BLaER1 (cell line): Measurements from ENCODE around the gene NOC2L.
"Not testable (repeated sequence)": the region's sequence is repeated elsewhere in the genome, so short reads cannot be mapped to it uniquely, and the experiment has no call there.

Source experiments
- H3K27ac ChIP-seq: shearing (Covaris generic); formaldehyde crosslinking; 2 replicates; pipeline ENCODE4 v1.8.1; 2022
- H3K27me3 ChIP-seq: shearing (Covaris generic); formaldehyde crosslinking; 2 replicates; pipeline ENCODE4 v1.8.1; 2022
- H3K36me3 ChIP-seq: shearing (Covaris generic); formaldehyde crosslinking; 2 replicates; pipeline ENCODE4 v1.8.1; 2022
- H3K4me1 ChIP-seq: shearing (Covaris generic); formaldehyde crosslinking; 2 replicates; pipeline ENCODE4 v1.8.1; 2022
- H3K4me2 ChIP-seq: shearing (Covaris generic); formaldehyde crosslinking; 2 replicates; pipeline ENCODE4 v1.8.1; 2022
- H3K4me3 ChIP-seq: shearing (Covaris generic); formaldehyde crosslinking; 2 replicates; pipeline ENCODE4 v1.8.1; 2022
- H3K9ac ChIP-seq: shearing (Covaris generic); formaldehyde crosslinking; 2 replicates; pipeline ENCODE4 v1.8.1; 2022
- H3K9me3 ChIP-seq: shearing (Covaris generic); formaldehyde crosslinking; 2 replicates; pipeline ENCODE4 v1.8.1; 2022
- H4K20me1 ChIP-seq: shearing (Covaris generic); formaldehyde crosslinking; 2 replicates; pipeline ENCODE4 v1.8.1; 2022
- Cebpa-rat ChIP-seq: shearing (Covaris generic); IDR thresholded peaks from 2 replicates; pipeline ENCODE4 v1.8.1; 2022

NOC2L gene

DNA sequence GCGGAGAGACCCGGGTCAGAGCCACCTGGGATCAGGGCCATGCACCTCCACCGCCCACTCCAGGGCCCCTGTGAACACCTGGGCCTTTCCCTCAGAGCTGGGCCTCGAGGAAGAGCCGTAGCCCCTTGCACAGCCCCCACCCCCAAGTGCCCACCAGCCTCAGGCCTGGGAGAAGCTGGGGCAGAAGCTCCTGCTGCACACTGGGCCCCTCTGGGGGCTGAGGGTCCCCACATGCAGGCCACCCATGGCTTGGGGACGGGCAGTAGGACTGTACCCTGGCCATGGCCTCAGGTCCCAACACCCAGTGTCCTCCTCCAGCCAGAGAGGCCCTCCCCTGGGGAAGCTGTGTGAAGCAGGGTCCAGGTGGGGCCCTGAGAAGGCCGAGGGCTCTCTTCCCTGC lies 6.5 kb downstream of the NOC2L start:
- no peak overlapping the region for H3K9ac ChIP-seq
- no peak overlapping the region for H3K4me3 ChIP-seq
- no peak overlapping the region for H3K4me2 ChIP-seq
- peaks cover 24% of the 10 kb centered on the region for H3K4me1 ChIP-seq
- H4K20me1 ChIP-seq: peaks cover 99% of the 10 kb centered on the region
- H3K9me3 ChIP-seq: no peaks in the 10 kb centered on the region
- no peaks in the 10 kb centered on the region for H3K27me3 ChIP-seq
- TF ChIP-seq Cebpa-rat: no peak
- H3K27ac ChIP-seq: no peak overlapping the region
- H3K36me3 ChIP-seq: peaks cover 100% of the 10 kb centered on the region

DNA sequence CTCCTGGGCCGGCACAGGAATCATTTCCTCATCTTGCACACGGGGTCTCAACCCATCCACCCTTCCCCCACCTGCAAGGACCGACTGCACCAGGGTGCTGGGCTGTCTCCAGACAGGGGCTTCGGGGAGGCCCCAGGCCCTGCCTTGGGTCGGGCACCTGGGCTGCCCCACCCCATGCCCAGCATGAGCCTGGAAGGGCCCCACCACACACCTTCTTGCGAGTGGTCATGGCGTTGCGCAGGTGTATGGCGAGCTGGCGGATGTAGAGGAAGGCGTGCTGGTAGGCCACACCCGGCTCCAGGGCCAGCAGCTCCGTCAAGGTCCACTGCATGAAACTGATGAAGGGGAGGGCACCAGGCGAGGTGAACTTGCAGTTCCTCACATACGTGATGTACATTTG lies 6.9 kb downstream of the NOC2L start:
- TF ChIP-seq Cebpa-rat: no peak
- no peak overlapping the region for H3K9ac ChIP-seq
- no peak overlapping the region for H3K4me2 ChIP-seq
- H3K27ac ChIP-seq: no peak overlapping the region
- no peak overlapping the region for H3K4me3 ChIP-seq
- H4K20me1 ChIP-seq: peaks cover 99% of the 10 kb centered on the region
- H3K9me3 ChIP-seq: no peaks in the 10 kb centered on the region
- H3K27me3 ChIP-seq: no peaks in the 10 kb centered on the region
- H3K36me3 ChIP-seq: peaks cover 100% of the 10 kb centered on the region
- H3K4me1 ChIP-seq: peaks cover 20% of the 10 kb centered on the region

DNA sequence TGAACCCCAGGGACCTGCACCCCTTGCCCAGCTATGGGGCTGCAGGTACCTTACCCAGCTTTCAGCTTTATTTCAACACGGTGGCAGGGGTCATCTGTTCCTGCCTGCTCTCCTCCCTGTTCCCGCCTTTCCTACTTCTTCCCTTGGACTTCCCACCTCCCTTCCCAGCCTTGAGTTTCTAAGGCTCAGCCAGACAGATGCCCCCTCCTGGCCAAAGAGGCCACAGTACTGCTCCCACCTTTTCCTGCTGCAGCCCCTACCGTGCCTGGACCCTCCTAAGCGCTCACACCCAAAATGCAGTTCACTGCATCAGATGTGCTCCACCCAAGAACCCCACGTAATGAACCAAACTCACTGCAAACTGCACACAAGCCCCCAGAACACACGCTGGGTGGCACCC lies 7.7 kb downstream of the NOC2L start:
- Histone ChIP-seq H3K36me3 (peaks cover 100% of the 10 kb centered on the region), H3K4me1 (peaks cover 12% of the 10 kb centered on the region), H3K27ac (no peak overlapping the region), H3K9me3 (no peaks in the 10 kb centered on the region), H3K27me3 (no peaks in the 10 kb centered on the region), H4K20me1 (peaks cover 99% of the 10 kb centered on the region), H3K4me3 (no peak overlapping the region), H3K4me2 (no peak overlapping the region), H3K9ac (no peak overlapping the region)
- TF ChIP-seq Cebpa-rat: no peak

DNA sequence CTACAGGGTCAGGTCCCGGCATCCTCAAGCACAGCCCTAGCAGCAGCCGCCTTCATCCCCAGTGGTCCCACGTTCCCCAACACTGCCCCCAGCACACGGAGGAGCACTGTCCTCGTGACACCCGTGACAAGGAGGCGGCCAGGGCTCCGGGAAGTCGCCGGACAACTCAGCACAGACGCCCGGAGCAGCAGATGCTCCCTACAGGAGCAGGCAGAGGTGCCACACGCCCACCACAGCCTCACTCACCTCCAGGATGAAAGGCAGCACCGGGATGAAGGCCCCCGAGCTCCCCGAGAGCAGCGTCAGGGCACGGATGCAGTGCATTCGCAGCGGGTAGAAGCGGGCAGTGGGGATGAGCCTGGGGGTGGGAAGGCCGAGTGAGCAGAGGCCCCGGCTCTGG lies 8.2 kb downstream of the NOC2L start:
- no peak overlapping the region for H3K9ac ChIP-seq
- H3K36me3 ChIP-seq: peaks cover 100% of the 10 kb centered on the region
- no peak overlapping the region for H3K4me3 ChIP-seq
- no peaks in the 10 kb centered on the region for H3K9me3 ChIP-seq
- no peak for TF ChIP-seq Cebpa-rat
- no peak overlapping the region for H3K27ac ChIP-seq
- no peak overlapping the region for H3K4me2 ChIP-seq
- peaks cover 99% of the 10 kb centered on the region for H4K20me1 ChIP-seq
- peaks cover 10% of the 10 kb centered on the region for H3K4me1 ChIP-seq
- H3K27me3 ChIP-seq: no peaks in the 10 kb centered on the region

DNA sequence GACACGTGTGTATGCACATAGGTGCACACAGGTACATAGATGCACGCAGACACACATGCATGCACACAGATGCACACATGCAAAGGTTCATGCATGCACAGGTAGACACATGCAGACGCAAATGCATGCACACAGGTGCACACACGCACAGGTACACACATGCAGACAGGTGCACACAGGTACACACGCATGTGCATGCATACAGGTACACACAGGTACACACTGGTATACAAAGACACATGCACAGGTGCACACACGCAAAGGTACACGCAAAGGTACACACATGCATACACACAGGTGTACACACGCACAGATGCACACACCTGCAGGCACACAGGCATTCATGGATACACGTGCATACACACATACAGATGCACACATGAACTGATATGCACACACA lies 8.8 kb downstream of the NOC2L start:
- Histone ChIP-seq H3K27me3 (no peaks in the 10 kb centered on the region), H4K20me1 (peaks cover 99% of the 10 kb centered on the region), H3K4me3 (no peak overlapping the region), H3K9me3 (no peaks in the 10 kb centered on the region), H3K27ac (no peak overlapping the region), H3K36me3 (peaks cover 100% of the 10 kb centered on the region), H3K4me2 (no peak overlapping the region), H3K9ac (no peak overlapping the region), H3K4me1 (peaks cover 10% of the 10 kb centered on the region)
- no peak for TF ChIP-seq Cebpa-rat

DNA sequence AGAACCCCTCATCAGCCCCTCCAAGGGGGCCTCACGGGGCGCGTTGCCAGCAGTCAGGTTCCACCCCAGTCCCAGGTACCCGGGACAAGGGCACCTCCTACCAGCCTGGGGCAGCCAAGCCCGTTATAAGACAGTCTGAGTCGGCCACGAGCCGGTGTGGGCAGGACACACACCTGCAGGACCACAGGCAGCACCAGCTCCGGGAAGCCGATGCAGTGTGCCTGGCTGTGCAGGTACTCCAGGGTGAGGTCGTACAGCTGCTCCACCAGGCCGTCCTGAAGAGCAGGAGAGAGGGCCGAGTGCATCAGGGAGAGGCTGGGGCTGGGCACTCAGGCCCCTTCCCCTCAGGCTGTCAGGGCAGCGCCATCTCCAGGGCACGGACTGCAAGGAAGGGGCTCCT lies 11.1 kb downstream of the NOC2L start:
- no peak for TF ChIP-seq Cebpa-rat
- Histone ChIP-seq H3K4me3 (no peak overlapping the region), H3K9ac (no peak overlapping the region), H3K4me2 (no peak overlapping the region), H3K27ac (no peak overlapping the region), H3K27me3 (peaks cover 17% of the 10 kb centered on the region), H3K9me3 (no peaks in the 10 kb centered on the region), H3K4me1 (peaks cover 27% of the 10 kb centered on the region), H3K36me3 (peaks cover 91% of the 10 kb centered on the region), H4K20me1 (peaks cover 100% of the 10 kb centered on the region)

DNA sequence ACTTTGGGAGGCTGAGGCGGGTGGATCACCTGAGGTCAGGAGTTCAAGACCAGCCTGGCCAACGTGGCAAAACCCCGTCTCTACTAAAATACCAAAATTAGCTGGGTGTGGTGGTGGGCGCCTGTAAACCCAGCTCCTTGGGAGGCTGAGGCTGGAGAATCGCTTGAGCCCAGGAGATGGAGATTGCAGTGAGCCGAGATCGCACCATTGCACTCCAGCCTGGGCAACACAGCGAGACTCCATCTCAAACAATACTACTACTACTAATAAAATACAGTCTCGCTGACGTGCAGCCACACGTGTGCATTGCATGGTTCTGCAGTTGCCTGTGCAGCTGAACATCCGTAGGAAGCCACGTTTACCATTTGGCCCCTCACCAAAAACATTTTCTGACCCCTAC lies 12.2 kb downstream of the NOC2L start:
- not testable (repeated sequence) for H3K9ac ChIP-seq, H3K4me3 ChIP-seq, H3K9me3 ChIP-seq, H3K4me2 ChIP-seq, H3K27ac ChIP-seq
- Histone ChIP-seq H3K27me3 (peaks cover 28% of the 10 kb centered on the region), H3K36me3 (peaks cover 79% of the 10 kb centered on the region), H4K20me1 (peaks cover 100% of the 10 kb centered on the region), H3K4me1 (peaks cover 37% of the 10 kb centered on the region)

DNA sequence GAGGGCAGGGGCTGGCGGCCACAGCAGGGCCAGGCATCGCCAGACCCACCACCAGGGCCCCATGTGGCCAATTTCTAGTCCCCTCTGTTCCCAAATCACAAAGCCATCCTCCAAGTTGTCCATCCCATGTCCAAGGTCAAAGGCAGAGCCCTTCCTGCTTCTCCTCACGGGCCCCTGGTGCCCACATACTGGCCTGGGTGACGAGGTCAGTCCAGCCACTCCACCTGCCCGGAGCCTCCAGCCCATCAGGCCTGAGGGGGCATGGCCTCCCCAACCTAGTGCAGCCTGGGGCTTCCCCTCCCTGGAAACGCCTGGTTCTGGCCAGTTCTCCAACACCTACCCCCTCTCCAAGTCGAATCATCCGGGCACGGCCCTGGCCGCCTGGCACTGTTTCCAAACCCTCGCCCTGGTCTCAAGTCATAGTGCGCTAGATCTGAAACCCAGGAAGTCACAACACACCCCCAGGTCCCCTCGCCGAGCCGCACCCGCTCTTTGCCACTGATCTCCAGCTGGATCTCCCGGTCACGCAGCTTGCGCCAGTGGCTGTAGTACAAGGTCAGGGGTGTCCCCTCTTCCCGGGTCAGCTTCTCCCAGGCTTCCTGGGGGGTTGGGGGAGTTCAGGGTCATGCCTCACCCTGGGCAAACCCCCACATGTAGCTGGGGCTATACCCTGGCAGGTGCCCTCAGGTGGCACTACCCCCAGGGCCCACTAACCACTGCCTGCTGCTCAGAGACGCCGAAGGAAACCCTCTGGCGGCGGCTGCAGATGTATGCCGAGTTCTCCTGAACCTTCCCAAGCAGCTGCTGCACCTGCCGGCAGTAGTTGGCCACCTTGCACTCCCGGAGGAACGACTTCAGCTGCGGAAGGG lies 13.1 kb downstream of the NOC2L start:
- H3K27ac ChIP-seq: no peak overlapping the region
- no peak overlapping the region for H3K9ac ChIP-seq
- H3K4me2 ChIP-seq: peak overlapping the region; percentile 70
- no peak for TF ChIP-seq Cebpa-rat
- peaks cover 70% of the 10 kb centered on the region for H3K36me3 ChIP-seq
- peaks cover 100% of the 10 kb centered on the region for H4K20me1 ChIP-seq
- peaks cover 45% of the 10 kb centered on the region for H3K4me1 ChIP-seq
- H3K9me3 ChIP-seq: no peaks in the 10 kb centered on the region
- H3K27me3 ChIP-seq: peaks cover 37% of the 10 kb centered on the region
- H3K4me3 ChIP-seq: no peak overlapping the region

DNA sequence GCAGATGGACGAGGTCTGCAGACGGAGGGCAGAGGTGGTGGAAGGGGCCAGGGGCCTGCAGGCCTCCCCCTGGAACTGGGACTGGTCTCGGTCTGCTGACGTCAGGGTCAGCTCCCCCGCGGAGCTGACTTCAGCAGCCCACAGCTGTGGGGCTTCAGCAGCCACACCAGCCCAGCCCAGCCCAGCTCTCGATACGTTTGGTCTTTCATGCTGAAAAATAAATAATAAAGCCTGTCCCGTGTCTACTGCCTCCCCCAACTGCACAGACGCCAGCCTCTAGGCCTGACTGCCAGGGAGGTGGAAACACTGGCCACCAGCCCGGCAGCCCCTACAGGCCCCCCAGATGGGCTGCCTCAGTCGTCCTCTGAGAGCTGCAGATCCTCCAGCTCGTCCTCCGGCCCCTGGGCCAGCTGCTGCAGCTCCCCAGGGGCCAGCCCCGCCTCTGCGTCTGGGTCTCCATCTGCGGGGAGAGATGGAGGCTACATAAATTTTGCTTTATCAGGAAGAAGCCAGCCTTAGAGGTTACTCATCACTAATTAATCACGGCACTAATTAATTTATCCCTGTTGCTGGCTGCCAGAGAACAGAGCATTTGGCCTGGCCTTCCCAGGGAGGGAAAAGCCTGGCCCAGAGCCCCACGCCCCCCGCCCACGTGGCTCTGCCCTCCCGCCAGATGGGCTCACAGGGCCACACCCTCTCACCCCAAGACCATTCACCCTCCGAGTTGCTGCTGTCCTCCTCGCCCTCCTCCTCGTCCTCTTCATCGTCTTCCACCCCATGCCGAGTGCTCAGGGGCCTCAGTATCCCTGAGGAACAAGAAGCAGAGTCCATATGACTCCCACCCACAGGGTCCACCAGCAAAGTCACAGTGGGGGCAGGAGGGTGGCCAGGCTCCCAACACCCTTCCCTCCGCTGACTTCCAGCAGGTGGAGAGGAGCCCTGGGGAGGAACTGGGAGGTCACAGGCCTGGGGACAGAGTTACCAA lies 14.4 kb downstream of the NOC2L start:
- Histone ChIP-seq H3K27ac (no peak overlapping the region), H3K36me3 (peaks cover 57% of the 10 kb centered on the region), H3K4me2 (peak overlapping the region; percentile 70), H3K9me3 (no peaks in the 10 kb centered on the region), H3K9ac (no peak overlapping the region), H4K20me1 (peaks cover 100% of the 10 kb centered on the region), H3K4me1 (peaks cover 58% of the 10 kb centered on the region), H3K27me3 (peaks cover 50% of the 10 kb centered on the region), H3K4me3 (no peak overlapping the region)
- TF ChIP-seq Cebpa-rat: no peak
